HCT116 (cell line): ENCODE data around the gene BCAR1. TPM values are rescaled to one million over a fixed set of nuclear protein-coding genes. Genes with fewer than 3 reads are reported as not detected.
A peak's percentile ranks its signal among the peaks of the same experiment; 100 is the strongest.
"Not testable (repeated sequence)": the region's sequence is repeated elsewhere in the genome, so short reads cannot be mapped to it uniquely, and the experiment has no call there.

Experiments used
- ATAC-seq: fragments of 200-7000 bp; cut with Tn5 transposase; 2 replicates; pipeline ENCODE4 v1.9.1; 2020; ENCODE audit warnings: mild to moderate bottlenecking, moderate library complexity
- BruUV-seq: library from RNA; stranded (reverse); fragments of 400-500 nt; replicated peaks from 2 replicates; lab custom pipeline; 2021; lab: Mats Ljungman, UMichigan
- CTCF ChIA-PET: fragments of 300-600 bp; sonication (Branson Sonifier 250); formaldehyde crosslinking; loops from one replicate; lab custom pipeline; 2021; ENCODE audit warnings: antibody characterized with exemption; lab: Charles Lee
- POLR2A ChIA-PET: fragments of 300-600, 350-600 bp; sonication (Branson Sonifier 250); formaldehyde crosslinking; loops from one replicate; lab custom pipeline; 2021; ENCODE audit warnings: antibody characterized with exemption; lab: Charles Lee
- RAD21 ChIA-PET, 2 experiments: fragments of 300-600 bp; sonication (Branson Sonifier 250); formaldehyde crosslinking; loops; one replicate each; lab custom pipeline; 2023; ENCODE audit warnings: low total read pairs in 2 of 2; ENCODE audit not compliant: uncharacterized antibody in 2 of 2, unreplicated experiment in 2 of 2, low non-redundant PET in 1 of 2; lab: Charles Lee
- DNase-seq: peaks from one replicate; pipeline ENCODE4 v3.0.0-alpha.2; 2010; ENCODE audit warnings: low read depth, low spot score
- H2AFZ ChIP-seq: fragments of 200-600 bp; shearing (Covaris generic), sonication (generic); 2 replicates; pipeline ENCODE4 v1.6.1; 2017; ENCODE audit warnings: low read depth, mixed run types, mixed read lengths, antibody characterized with exemption, low read length; ENCODE audit not compliant: poor library complexity, severe bottlenecking
- H3K27ac ChIP-seq: 2 replicates; pipeline ENCODE4 v1.5.1; 2012; ENCODE audit warnings: low read depth, low read length
- H3K27me3 ChIP-seq: fragments of 200-600 bp; sonication (generic); 2 replicates; pipeline ENCODE4 v1.6.1; 2016; ENCODE audit warnings: mixed run types, low read length, mixed read lengths; ENCODE audit not compliant: insufficient read depth
- H3K36me3 ChIP-seq, 2 experiments: fragments of 200-500 bp in 1 of 2; fragments of 200-600 bp in 1 of 2; sonication (Bioruptor generic) in 1 of 2; sonication (generic) in 1 of 2; 2 replicates each; pipeline versions ENCODE4 v1.5.1 to v1.6.1; 2014 to 2016; ENCODE audit warnings: low read length in 2 of 2, inconsistent platforms in 1 of 2, mixed read lengths in 1 of 2, mixed run types in 1 of 2; ENCODE audit not compliant: insufficient read depth in 2 of 2, control insufficient read depth in 1 of 2
- H3K4me1 ChIP-seq, 2 experiments: fragments of 200-600 bp in 1 of 2; sonication (generic) in 1 of 2; 2 replicates each; pipeline versions ENCODE4 v1.5.1 to v1.6.1; 2012 to 2017; ENCODE audit warnings: low read length in 2 of 2, inconsistent platforms in 1 of 2, mild to moderate bottlenecking in 1 of 2, mixed read lengths in 1 of 2, mixed run types in 1 of 2, moderate library complexity in 1 of 2; ENCODE audit not compliant: insufficient read depth in 2 of 2, control insufficient read depth in 1 of 2
- H3K4me2 ChIP-seq: fragments of 200-600 bp; sonication (generic); 2 replicates; pipeline ENCODE4 v1.6.1; 2017; ENCODE audit warnings: mixed run types, low read length, mixed read lengths
- H3K4me3 ChIP-seq, 2 experiments: fragments of 200-600 bp in 1 of 2; sonication (generic) in 1 of 2; replicated peaks in 1 of 2; 2 replicates each; pipeline ENCODE4 v1.5.1; 2011 to 2016; ENCODE audit warnings: low read length in 2 of 2, control low read depth in 1 of 2, low read depth in 1 of 2, mild to moderate bottlenecking in 1 of 2, mixed read lengths in 1 of 2, mixed run types in 1 of 2
- H3K79me2 ChIP-seq: fragments of 200-600 bp; sonication (generic); 2 replicates; pipeline ENCODE4 v1.6.1; 2017; ENCODE audit warnings: mild to moderate bottlenecking, mixed run types, low read length, moderate library complexity, mixed read lengths; ENCODE audit not compliant: insufficient read depth
- H3K9ac ChIP-seq: fragments of 200-600 bp; sonication (generic); 2 replicates; pipeline ENCODE4 v1.6.1; 2016; ENCODE audit warnings: low read length, mixed read lengths
- H3K9me2 ChIP-seq: fragments of 200-600 bp; sonication (generic), shearing (Covaris generic); 2 replicates; pipeline ENCODE4 v1.6.1; 2017; ENCODE audit warnings: mixed run types, mild to moderate bottlenecking, moderate library complexity; ENCODE audit not compliant: insufficient read depth
- H3K9me3 ChIP-seq, 2 experiments: fragments of 200-500 bp in 1 of 2; fragments of 200-600 bp in 1 of 2; sonication (Bioruptor generic) in 1 of 2; sonication (generic) in 1 of 2; 2 replicates each; pipeline ENCODE4 v1.6.1; 2014 to 2017; ENCODE audit warnings: low read length in 2 of 2, mixed read lengths in 2 of 2, inconsistent platforms in 1 of 2, low read depth in 1 of 2, mild to moderate bottlenecking in 1 of 2, mixed run types in 1 of 2, moderate library complexity in 1 of 2; ENCODE audit not compliant: control insufficient read depth in 1 of 2, insufficient read depth in 1 of 2
- H4K20me1 ChIP-seq: fragments of 200-600 bp; sonication (generic), shearing (Covaris generic); 2 replicates; pipeline ENCODE4 v1.6.1; 2017; ENCODE audit warnings: mixed run types, mild to moderate bottlenecking, moderate library complexity; ENCODE audit not compliant: insufficient read depth
- ELF1 ChIP-seq: IDR thresholded peaks from 2 replicates; pipeline ENCODE4 v1.6.1; 2012; ENCODE audit warnings: low read depth, borderline replicate concordance
- EZH2 ChIP-seq: fragments of 200-600 bp; sonication (generic); IDR thresholded peaks from 2 replicates; pipeline ENCODE4 v1.6.1; 2017; ENCODE audit warnings: antibody characterized with exemption, mixed run types
- JUND ChIP-seq: IDR thresholded peaks from 2 replicates; pipeline ENCODE4 v1.6.1; 2012
- POLR2AphosphoS5 ChIP-seq: IDR thresholded peaks from 2 replicates; pipeline ENCODE4 v1.6.1; 2011; ENCODE audit warnings: mild to moderate bottlenecking, low read depth, low read length, moderate library complexity
- TCF7L2 ChIP-seq: IDR thresholded peaks from 2 replicates; pipeline ENCODE4 v1.7.0; 2011; ENCODE audit warnings: borderline replicate concordance, inconsistent platforms; ENCODE audit not compliant: insufficient read depth, insufficient read length; ENCODE audit errors: extremely low read depth
- ZNF274 ChIP-seq: fragments of 200-500 bp; sonication (Bioruptor generic); IDR thresholded peaks from 2 replicates; pipeline ENCODE4 v1.6.1; 2014; ENCODE audit warnings: mild to moderate bottlenecking, low read depth, low read length, inconsistent platforms
- intact Hi-C: fragments of 100-400 bp; cut with micrococcal nuclease; formaldehyde crosslinking; loops from 2 replicates; pipeline ENCODE4 v1.10.0; 2022
- total RNA-seq: library from RNA; stranded (reverse); gene quantifications from one replicate; pipeline ENCODE4 v1.2.1, GENCODE V29; 2021; ENCODE audit not compliant: unreplicated experiment
- TF ChIP-seq, protein P1 (sequence below): IDR thresholded peaks from 2 replicates; pipeline ENCODE4 v1.6.1; 2012

Gene BCAR1
- total RNA-seq, 1 experiment from 2014 or later, result 49.6 TPM

DNA sequence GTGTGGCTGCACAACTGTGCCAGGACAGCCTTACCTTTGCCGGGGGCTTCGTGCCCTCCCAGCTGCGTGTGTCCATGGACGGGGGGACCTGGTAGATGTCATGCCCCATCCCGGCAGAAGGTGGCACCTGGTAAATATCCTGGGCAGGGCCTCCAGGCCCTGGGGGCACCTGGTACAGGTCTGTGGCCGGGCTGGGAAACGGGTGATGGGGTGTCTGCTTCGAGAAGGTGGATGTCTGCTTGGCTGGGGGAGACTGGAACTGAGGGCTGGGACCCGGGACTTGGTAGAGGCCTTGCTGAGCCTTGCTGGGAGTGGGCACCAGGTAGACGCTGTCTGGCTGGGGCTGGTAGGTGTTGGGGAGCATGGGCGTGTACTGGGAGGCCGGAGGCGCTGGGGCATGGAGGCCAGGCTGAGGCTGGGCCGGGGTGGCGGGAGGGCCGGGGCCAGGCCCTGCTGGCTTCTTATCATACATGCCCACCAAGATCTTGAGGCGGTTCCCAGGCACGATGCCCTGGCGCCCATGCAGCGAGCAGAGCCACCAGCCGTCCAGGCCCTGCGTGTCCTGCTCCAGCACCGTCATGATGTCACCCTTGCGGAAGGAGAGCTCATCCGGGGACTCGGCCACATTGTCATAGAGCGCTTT, 8.9 kb downstream of the BCAR1 start:
- intact Hi-C loops, H3K4me3 ChIP-seq, H4K20me1 ChIP-seq, H3K4me2 ChIP-seq, H3K9me2 ChIP-seq, RAD21 ChIA-PET, H3K9me3 ChIP-seq, BruUV-seq, H3K27me3 ChIP-seq, ATAC-seq, CTCF ChIA-PET, H2AFZ ChIP-seq, H3K9ac ChIP-seq, POLR2A ChIA-PET, DNase-seq: not testable (repeated sequence)
- H3K27ac ChIP-seq, result peak overlapping the region; percentile 7; the same call in 1 of the 2 replicates
- H3K36me3 ChIP-seq, result peaks cover 6 to 12% of the 10 kb centered on the region in 2 experiments; a peak in 2 of 4 replicates
- peaks cover 85% of the 10 kb centered on the region for H3K79me2 ChIP-seq
- peaks cover 60 to 64% of the 10 kb centered on the region in 2 experiments for H3K4me1 ChIP-seq

DNA sequence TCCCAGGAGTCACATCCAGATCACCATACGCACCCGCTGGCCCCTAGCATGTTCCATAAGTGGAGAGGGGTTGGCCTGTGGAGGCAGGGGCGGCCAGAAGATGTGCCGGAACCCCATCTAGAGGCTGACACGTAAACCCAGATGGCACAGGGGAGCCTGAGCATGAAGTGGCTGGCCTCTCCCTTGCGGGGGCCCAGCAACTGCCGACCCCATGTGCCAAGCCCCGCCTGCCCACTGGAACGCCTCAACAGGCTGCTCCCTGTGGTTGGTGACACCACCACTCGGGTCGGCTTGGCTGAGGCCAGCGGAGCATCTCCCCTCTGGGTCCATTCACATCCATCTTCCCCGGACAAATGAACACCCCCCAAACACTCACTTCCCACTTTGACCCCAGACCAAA, 9.5 kb downstream of the BCAR1 start:
- H4K20me1 ChIP-seq, result no peaks in the 10 kb centered on the region
- no peaks in the 10 kb centered on the region for H3K9me2 ChIP-seq
- TF ChIP-seq JUND, result no peak
- TF ChIP-seq, protein P1, sequence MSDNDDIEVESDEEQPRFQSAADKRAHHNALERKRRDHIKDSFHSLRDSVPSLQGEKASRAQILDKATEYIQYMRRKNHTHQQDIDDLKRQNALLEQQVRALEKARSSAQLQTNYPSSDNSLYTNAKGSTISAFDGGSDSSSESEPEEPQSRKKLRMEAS, result no peak
- no peak for TF ChIP-seq ELF1
- TF ChIP-seq TCF7L2, result no peak
- TF ChIP-seq EZH2, result no peak
- TF ChIP-seq ZNF274, result no peak
- TF ChIP-seq POLR2AphosphoS5, result no peak
- TF ChIP-seq, all 23 proteins: peak for 0
- no peak overlapping the region for H3K9ac ChIP-seq
- BruUV-seq, result no TSS peak
- H3K27me3 ChIP-seq, result no peaks in the 10 kb centered on the region
- H3K36me3 ChIP-seq, result peaks cover 6 to 13% of the 10 kb centered on the region in 2 experiments; a peak in 2 of 4 replicates
- H3K27ac ChIP-seq, result no peak overlapping the region
- POLR2A ChIA-PET, result no interaction called here
- no peak for ATAC-seq
- peaks cover 81% of the 10 kb centered on the region for H3K79me2 ChIP-seq
- H3K9me3 ChIP-seq, result no peaks in the 10 kb centered on the region
- no peak overlapping the region for H2AFZ ChIP-seq
- CTCF ChIA-PET, result no interaction called here
- intact Hi-C loops, result no loop called here
- no peak overlapping the region for H3K4me2 ChIP-seq
- H3K4me1 ChIP-seq, result peaks cover 54 to 58% of the 10 kb centered on the region in 2 experiments
- RAD21 ChIA-PET, result no interaction called here
- DNase-seq, result no peak
- H3K4me3 ChIP-seq, result no peak overlapping the region
